Sigmoid colon (tissue), 4 donors: ENCODE data around the gene MELTF.

ENCODE experiments used
- CTCF ChIP-seq, 4 experiments: fragments of 450-650 bp in 3 of 4; fragments of 200-600 bp in 1 of 4; IDR thresholded peaks; one replicate each; pipeline ENCODE4 v1.5.1; 2016 to 2019; ENCODE audit warnings: antibody characterized with exemption in 4 of 4, mild to moderate bottlenecking in 3 of 4, moderate library complexity in 2 of 4
- EP300 ChIP-seq, 4 donors: sonication (generic); formaldehyde crosslinking; IDR thresholded peaks; one replicate each; pipeline ENCODE4 v1.6.1; 2017; ENCODE audit warnings: antibody characterized with exemption in 4 of 4
- POLR2A ChIP-seq, 2 donors: fragments of 450-650 bp; IDR thresholded peaks; one replicate each; pipeline ENCODE4 v1.6.1; 2016; ENCODE audit warnings: antibody characterized with exemption in 2 of 2, mild to moderate bottlenecking in 2 of 2, moderate library complexity in 2 of 2

- TF ChIP-seq CTCF (IDR thresholded peaks at IDR 0.05) (no peak), EP300 (IDR thresholded peaks at IDR 0.05) (no peak), POLR2A (IDR thresholded peaks at IDR 0.05) (no peak)
Observed at GRCh38 chr3:196995646-196996355, 33.8 kb downstream of the MELTF start.
